ENCODE results near the gene CELA2A.

CELA2A gene

GRCh38 chr1:15500184-15501178 lies 43.9 kb downstream of the CELA2A start:
- TF ChIP-seq CTCF (conservative IDR thresholded peaks at IDR 0.05; ENCODE audit: low read depth, low read length), result no peak
- H3K4me2 ChIP-seq, result no peak overlapping the region
- H3K9ac ChIP-seq, result no peak overlapping the region

GRCh38 chr1:15501208-15502032 lies 44.9 kb downstream of the CELA2A start:
- Histone ChIP-seq H3K4me2 (no peak overlapping the region), H4K20me1 (ENCODE audit: insufficient read depth) (no peaks in the 10 kb centered on the region), H3K9ac (no peak overlapping the region), H2AFZ (ENCODE audit: low read depth) (no peak overlapping the region), H3K27me3 (ENCODE audit: insufficient read depth, low read depth) (no peaks in the 10 kb centered on the region), H3K36me3 (ENCODE audit: insufficient read depth) (no peaks in the 10 kb centered on the region), H3K27ac (no peak overlapping the region), H3K79me2 (ENCODE audit: insufficient read depth, low read depth) (no peaks in the 10 kb centered on the region), H3K4me1 (ENCODE audit: low read depth, poor library complexity, severe bottlenecking) (no peaks in the 10 kb centered on the region), H3K4me3 (IDR thresholded peaks at IDR 0.05; ENCODE audit: insufficient read depth, low read depth, low read length) (no peak overlapping the region)
- peak; percentile 50; the same call in 1 of the 2 replicates for TF ChIP-seq CTCF (conservative IDR thresholded peaks at IDR 0.05; ENCODE audit: low read depth, low read length)

More at GRCh38 chr1:15500184-15501178, 43.9 kb downstream of the CELA2A start:
- H3K27ac ChIP-seq, result no peak overlapping the region
- 0 out of 2 replicates have a peak, but pooled peaks cover 2% of the 10 kb centered on the region for H3K27me3 ChIP-seq (ENCODE audit: insufficient read depth, low read depth)
- no peak overlapping the region for H3K4me3 ChIP-seq (IDR thresholded peaks at IDR 0.05; ENCODE audit: insufficient read depth, low read depth, low read length)
- H3K36me3 ChIP-seq (ENCODE audit: insufficient read depth), result no peaks in the 10 kb centered on the region
- H3K79me2 ChIP-seq (ENCODE audit: insufficient read depth, low read depth), result no peaks in the 10 kb centered on the region
- H4K20me1 ChIP-seq (ENCODE audit: insufficient read depth), result no peaks in the 10 kb centered on the region
- H3K4me1 ChIP-seq (ENCODE audit: low read depth, poor library complexity, severe bottlenecking), result no peaks in the 10 kb centered on the region
- H2AFZ ChIP-seq (ENCODE audit: low read depth), result no peak overlapping the region

GRCh38 chr1:15504436-15504835 lies 47.9 kb downstream of the CELA2A start:
- Histone ChIP-seq H4K20me1 (ENCODE audit: insufficient read depth) (no peaks in the 10 kb centered on the region), H3K9ac (no peak overlapping the region), H3K27me3 (ENCODE audit: insufficient read depth, low read depth) (no peaks in the 10 kb centered on the region), H2AFZ (ENCODE audit: low read depth) (no peak overlapping the region), H3K79me2 (ENCODE audit: insufficient read depth, low read depth) (no peaks in the 10 kb centered on the region), H3K27ac (no peak overlapping the region), H3K4me3 (IDR thresholded peaks at IDR 0.05; ENCODE audit: insufficient read depth, low read depth, low read length) (no peak overlapping the region), H3K4me2 (no peak overlapping the region), H3K36me3 (ENCODE audit: insufficient read depth) (no peaks in the 10 kb centered on the region), H3K4me1 (ENCODE audit: low read depth, poor library complexity, severe bottlenecking) (no peaks in the 10 kb centered on the region)
- TF ChIP-seq CTCF (conservative IDR thresholded peaks at IDR 0.05; ENCODE audit: low read depth, low read length), result no peak

GRCh38 chr1:15506831-15507230 lies 50.3 kb downstream of the CELA2A start:
- Histone ChIP-seq H3K9ac (no peak overlapping the region), H2AFZ (ENCODE audit: low read depth) (no peak overlapping the region), H3K4me2 (no peak overlapping the region), H3K36me3 (ENCODE audit: insufficient read depth) (no peaks in the 10 kb centered on the region), H3K27me3 (ENCODE audit: insufficient read depth, low read depth) (no peaks in the 10 kb centered on the region), H3K4me3 (IDR thresholded peaks at IDR 0.05; ENCODE audit: insufficient read depth, low read depth, low read length) (no peak overlapping the region), H4K20me1 (ENCODE audit: insufficient read depth) (no peaks in the 10 kb centered on the region), H3K27ac (no peak overlapping the region), H3K79me2 (ENCODE audit: insufficient read depth, low read depth) (no peaks in the 10 kb centered on the region), H3K4me1 (ENCODE audit: low read depth, poor library complexity, severe bottlenecking) (no peaks in the 10 kb centered on the region)
- TF ChIP-seq CTCF (conservative IDR thresholded peaks at IDR 0.05; ENCODE audit: low read depth, low read length), result no peak
